ENCODE data around the gene SNRNP40. TPM values are rescaled to one million over a fixed set of nuclear protein-coding genes. Genes with fewer than 3 reads are reported as not detected.

SNRNP40 gene
- polyA plus RNA-seq, 3 donors = 25.6 to 56.4 (median 50.9) TPM

DNA sequence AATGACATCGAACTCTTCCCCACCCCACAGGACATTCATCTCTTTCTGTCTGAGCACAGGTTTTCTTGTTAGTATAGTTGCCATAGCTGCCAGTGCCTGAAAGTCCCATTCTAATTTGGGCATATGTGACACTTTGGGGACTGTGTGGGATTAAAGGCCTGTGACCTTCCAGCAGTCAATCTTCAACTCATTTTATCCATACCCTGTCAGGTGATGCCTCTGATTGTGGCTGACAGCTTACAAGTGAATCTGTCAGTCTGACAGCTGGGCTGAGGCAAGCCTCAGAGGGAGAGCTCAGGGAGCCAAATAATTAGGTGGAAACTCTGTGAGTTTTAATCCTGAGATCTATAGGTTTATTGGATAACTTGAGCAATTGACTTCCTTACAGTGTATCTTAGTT lies 29.9 kb upstream of the SNRNP40 start:
- intact Hi-C loops (cut with micrococcal nuclease) = no loop called here

DNA sequence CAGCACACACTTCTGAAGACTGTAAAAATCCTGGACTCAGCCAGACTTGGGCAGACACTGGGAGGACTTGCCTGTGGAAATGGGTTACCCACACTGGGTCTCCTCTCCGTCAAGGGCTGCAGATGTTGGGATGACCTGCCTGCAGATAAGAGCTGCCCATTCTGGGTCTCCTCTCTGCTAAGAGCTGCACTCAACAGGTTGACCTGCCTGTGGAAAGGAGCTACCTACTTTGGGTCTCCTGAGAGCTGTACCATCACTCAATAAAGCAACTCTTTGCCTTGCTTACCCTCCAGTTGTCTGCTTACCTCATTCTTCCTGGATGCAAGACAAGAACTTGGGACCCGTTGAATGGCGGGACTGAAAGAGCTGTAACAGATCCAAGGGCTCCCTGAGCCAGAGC lies 28.4 kb upstream of the SNRNP40 start:
- H3K9ac ChIP-seq (ENCODE audit: insufficient read depth, low read length, poor library complexity, severe bottlenecking) = no peak overlapping the region
- H3K9me3 ChIP-seq (replicated peaks in 1 of 2; ENCODE audit: control insufficient read depth in 1 of 2, insufficient read depth in 1 of 2, low read length in 2 of 2) = no peaks in the 10 kb centered on the region
- peaks cover 0 to 1% (median 0%) of the 10 kb centered on the region in 3 donors for H3K27me3 Mint-ChIP-seq (ENCODE audit: low read depth in 3 of 3)
- TF ChIP-seq, protein P1, sequence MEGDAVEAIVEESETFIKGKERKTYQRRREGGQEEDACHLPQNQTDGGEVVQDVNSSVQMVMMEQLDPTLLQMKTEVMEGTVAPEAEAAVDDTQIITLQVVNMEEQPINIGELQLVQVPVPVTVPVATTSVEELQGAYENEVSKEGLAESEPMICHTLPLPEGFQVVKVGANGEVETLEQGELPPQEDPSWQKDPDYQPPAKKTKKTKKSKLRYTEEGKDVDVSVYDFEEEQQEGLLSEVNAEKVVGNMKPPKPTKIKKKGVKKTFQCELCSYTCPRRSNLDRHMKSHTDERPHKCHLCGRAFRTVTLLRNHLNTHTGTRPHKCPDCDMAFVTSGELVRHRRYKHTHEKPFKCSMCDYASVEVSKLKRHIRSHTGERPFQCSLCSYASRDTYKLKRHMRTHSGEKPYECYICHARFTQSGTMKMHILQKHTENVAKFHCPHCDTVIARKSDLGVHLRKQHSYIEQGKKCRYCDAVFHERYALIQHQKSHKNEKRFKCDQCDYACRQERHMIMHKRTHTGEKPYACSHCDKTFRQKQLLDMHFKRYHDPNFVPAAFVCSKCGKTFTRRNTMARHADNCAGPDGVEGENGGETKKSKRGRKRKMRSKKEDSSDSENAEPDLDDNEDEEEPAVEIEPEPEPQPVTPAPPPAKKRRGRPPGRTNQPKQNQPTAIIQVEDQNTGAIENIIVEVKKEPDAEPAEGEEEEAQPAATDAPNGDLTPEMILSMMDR (IDR thresholded peaks at IDR 0.05) = no peak
- H3K9me3 Mint-ChIP-seq = peaks cover 3 to 5% (median 3%) of the 10 kb centered on the region in 7 donors
- peaks cover 29 to 53% of the 10 kb centered on the region in 2 donors for H3K36me3 Mint-ChIP-seq
- no peaks in the 10 kb centered on the region for H4K20me1 ChIP-seq (ENCODE audit: insufficient read depth, low read length)
- intact Hi-C loops (cut with micrococcal nuclease) = no loop called here
- no peaks in the 10 kb centered on the region for H3K4me1 ChIP-seq (ENCODE audit: control insufficient read depth in 1 of 2, insufficient read depth in 2 of 2, low read length in 2 of 2)
- no peak overlapping the region for H3K27ac Mint-ChIP-seq
- H3K36me3 ChIP-seq (replicated peaks in 1 of 2; ENCODE audit: control insufficient read depth in 1 of 2, insufficient read depth in 2 of 2, low read length in 2 of 2) = peaks cover 25 to 40% of the 10 kb centered on the region in 2 donors
- no peak overlapping the region for H3K4me3 Mint-ChIP-seq
- H3K4me3 ChIP-seq (replicated peaks in 1 of 3; ENCODE audit: low read depth in 2 of 3, low read length in 3 of 3) = no peak overlapping the region
- H2AFZ ChIP-seq (ENCODE audit: insufficient read depth, low read depth, low read length, poor library complexity, severe bottlenecking) = no peak overlapping the region
- WGBS (ENCODE audit: insufficient coverage) = 97% methylated on average over 3 of the region's 3 CpGs
- DNase-seq = no peak
- H3K27me3 ChIP-seq (ENCODE audit: control insufficient read depth in 2 of 2, insufficient read depth in 2 of 2, low read length in 2 of 2) = no peaks in the 10 kb centered on the region
- no peak overlapping the region for H3K4me2 ChIP-seq (replicated peaks; ENCODE audit: extremely low read depth, low read length, poor library complexity, severe bottlenecking)
- no peaks in the 10 kb centered on the region for H3K79me2 ChIP-seq (ENCODE audit: insufficient read depth, low read length)
- no peaks in the 10 kb centered on the region for H3K4me1 Mint-ChIP-seq
- no peak overlapping the region for H3K27ac ChIP-seq (ENCODE audit: low read depth in 1 of 2, low read length in 2 of 2)

More for the DNA sequence above, 29.9 kb upstream of the SNRNP40 start:
- H3K27ac ChIP-seq (ENCODE audit: low read depth in 1 of 2, low read length in 2 of 2) = no peak overlapping the region
- Mint-ChIP-seq H3K36me3 (peaks cover 21 to 42% of the 10 kb centered on the region in 2 donors), H3K4me3 (peak overlapping the region in 1 of 2 donors; percentile 13), H3K27me3 (ENCODE audit: low read depth in 3 of 3) (peaks cover 0 to 1% (median 0%) of the 10 kb centered on the region in 3 donors), H3K27ac (peak overlapping the region in 1 of 7 donors; percentile 30), H3K4me1 (no peaks in the 10 kb centered on the region), H3K9me3 (peaks cover 0 to 2% (median 0%) of the 10 kb centered on the region in 7 donors)
- TF ChIP-seq, protein P1 (IDR thresholded peaks at IDR 0.05) = no peak
- no peak overlapping the region for H3K9ac ChIP-seq (ENCODE audit: insufficient read depth, low read length, poor library complexity, severe bottlenecking)
- DNase-seq = no peak
- no peaks in the 10 kb centered on the region for H3K4me1 ChIP-seq (ENCODE audit: control insufficient read depth in 1 of 2, insufficient read depth in 2 of 2, low read length in 2 of 2)
- peaks cover 13 to 25% of the 10 kb centered on the region in 2 donors for H3K36me3 ChIP-seq (replicated peaks in 1 of 2; ENCODE audit: control insufficient read depth in 1 of 2, insufficient read depth in 2 of 2, low read length in 2 of 2)
- H2AFZ ChIP-seq (ENCODE audit: insufficient read depth, low read depth, low read length, poor library complexity, severe bottlenecking) = no peak overlapping the region
- no peak overlapping the region for H3K4me3 ChIP-seq (replicated peaks in 1 of 3; ENCODE audit: low read depth in 2 of 3, low read length in 3 of 3)
- no peaks in the 10 kb centered on the region for H4K20me1 ChIP-seq (ENCODE audit: insufficient read depth, low read length)
- H3K4me2 ChIP-seq (replicated peaks; ENCODE audit: extremely low read depth, low read length, poor library complexity, severe bottlenecking) = no peak overlapping the region
- H3K9me3 ChIP-seq (replicated peaks in 1 of 2; ENCODE audit: control insufficient read depth in 1 of 2, insufficient read depth in 1 of 2, low read length in 2 of 2) = no peaks in the 10 kb centered on the region
- no peaks in the 10 kb centered on the region for H3K27me3 ChIP-seq (ENCODE audit: control insufficient read depth in 2 of 2, insufficient read depth in 2 of 2, low read length in 2 of 2)
- H3K79me2 ChIP-seq (ENCODE audit: insufficient read depth, low read length) = no peaks in the 10 kb centered on the region
- WGBS (ENCODE audit: insufficient coverage) = no CpG with 5 or more reads among the region's 1 CpG
